Measurements from ENCODE around the gene ZNF768. TPM values are rescaled to one million over a fixed set of nuclear protein-coding genes. Genes with fewer than 3 reads are reported as not detected.
"Not testable (repeated sequence)": the region's sequence is repeated elsewhere in the genome, so short reads cannot be mapped to it uniquely, and the experiment has no call there.

ZNF768 gene
- total RNA-seq, 1 experiment from 2014 or later = 64.2 TPM

GRCh38 chr16:30524575-30525568 is 1.5 kb downstream of the ZNF768 start:
- no peaks in the 10 kb centered on the region for H3K9me2 ChIP-seq (ENCODE audit: insufficient read depth)
- no TSS peak for BruUV-seq (replicated peaks)
- no peak overlapping the region for H3K4me3 ChIP-seq
- H3F3A ChIP-seq (ENCODE audit: insufficient read depth, low read depth) = peaks cover 36% of the 10 kb centered on the region
- POLR2A ChIA-PET (ENCODE audit: unreplicated experiment) = interaction anchor here (0.6 kb wide), 3 partner anchors 11 to 1057 kb away, joined by 4 to 14 read pairs (median 12); no protein-coding TSS in a partner anchor
- peaks cover 12% of the 10 kb centered on the region; the same call in 1 of the 2 replicates for H3K79me2 ChIP-seq (ENCODE audit: low read depth)
- no peaks in the 10 kb centered on the region for H3K27me3 ChIP-seq (ENCODE audit: insufficient read depth, low read depth)
- H3K27ac ChIP-seq = no peak overlapping the region
- H3K36me3 ChIP-seq (ENCODE audit: low read depth) = no peaks in the 10 kb centered on the region
- no peaks in the 10 kb centered on the region for H4K20me1 ChIP-seq (ENCODE audit: insufficient read depth)
- CTCF ChIA-PET = interaction anchor here (0.6 kb wide), 1 partner anchor 33 kb away, joined by 3 read pairs; the partner anchor contains the start of gene ZNF764
- H3K4me1 ChIP-seq (replicated peaks; ENCODE audit: insufficient read depth) = peaks cover 23% of the 10 kb centered on the region
- intact Hi-C loops (cut with micrococcal nuclease; ENCODE audit: unreplicated experiment) = loop anchor here (5.0 kb wide), 1 partner anchor 148 kb away; no protein-coding TSS in a partner anchor
- TF ChIP-seq CTCF (conservative IDR thresholded peaks at IDR 0.05) (no peak), EZH2 (IDR thresholded peaks at IDR 0.05; ENCODE audit: low read depth) (no peak)
- no peak overlapping the region for H2AFZ ChIP-seq
- no peak for DNase-seq
- H3K4me2 ChIP-seq = no peak overlapping the region
- no peaks in the 10 kb centered on the region for H3K9me3 ChIP-seq (ENCODE audit: insufficient read depth, low read depth)

- Histone ChIP-seq H3K36me3 (ENCODE audit: low read depth) (no peaks in the 10 kb centered on the region), H3K9me2 (ENCODE audit: insufficient read depth) (no peaks in the 10 kb centered on the region), H3K27ac (no peak overlapping the region), H4K20me1 (ENCODE audit: insufficient read depth) (no peaks in the 10 kb centered on the region), H2AFZ (no peak overlapping the region), H3K4me2 (no peak overlapping the region), H3K27me3 (ENCODE audit: insufficient read depth, low read depth) (no peaks in the 10 kb centered on the region), H3K9me3 (ENCODE audit: insufficient read depth, low read depth) (no peaks in the 10 kb centered on the region), H3K4me1 (replicated peaks; ENCODE audit: insufficient read depth) (peaks cover 17% of the 10 kb centered on the region), H3K4me3 (no peak overlapping the region), H3F3A (ENCODE audit: insufficient read depth, low read depth) (peaks cover 27% of the 10 kb centered on the region), H3K79me2 (ENCODE audit: low read depth) (peaks cover 7% of the 10 kb centered on the region; the same call in 1 of the 2 replicates)
- TF ChIP-seq EZH2 (IDR thresholded peaks at IDR 0.05; ENCODE audit: low read depth) (no peak), CTCF (conservative IDR thresholded peaks at IDR 0.05) (no peak)
- intact Hi-C loops (cut with micrococcal nuclease; ENCODE audit: unreplicated experiment) = no loop called here
- BruUV-seq (replicated peaks) = no TSS peak
- CTCF ChIA-PET = no interaction called here
- POLR2A ChIA-PET (ENCODE audit: unreplicated experiment) = interaction anchor here (0.6 kb wide), 2 partner anchors 11 to 1056 kb away, joined by 12 to 14 read pairs; no protein-coding TSS in a partner anchor
- DNase-seq = no peak
Measured at GRCh38 chr16:30523768-30524574, 2.4 kb downstream of the ZNF768 start.

GRCh38 chr16:30522702-30523463 is 3.5 kb downstream of the ZNF768 start:
- BruUV-seq (replicated peaks); intact Hi-C loops (cut with micrococcal nuclease; ENCODE audit: unreplicated experiment): not testable (repeated sequence)

More at GRCh38 chr16:30522702-30523463, 3.5 kb downstream of the ZNF768 start:
- H3K27ac ChIP-seq; DNase-seq; H3K9me2 ChIP-seq (ENCODE audit: insufficient read depth); H3K36me3 ChIP-seq (ENCODE audit: low read depth); H3K27me3 ChIP-seq (ENCODE audit: insufficient read depth, low read depth); H3K4me1 ChIP-seq (replicated peaks; ENCODE audit: insufficient read depth); H3K4me3 ChIP-seq; H4K20me1 ChIP-seq (ENCODE audit: insufficient read depth); H3K4me2 ChIP-seq; H3K9me3 ChIP-seq (ENCODE audit: insufficient read depth, low read depth); H3K79me2 ChIP-seq (ENCODE audit: low read depth); H2AFZ ChIP-seq: not testable (repeated sequence)
- ChIA-PET CTCF (interaction anchor here (0.6 kb wide), 1 partner anchor 18 kb away, joined by 5 read pairs; no protein-coding TSS in a partner anchor), POLR2A (ENCODE audit: unreplicated experiment) (interaction anchor here (0.6 kb wide), 2 partner anchors 46 to 56 kb away, joined by 3 to 4 read pairs; no protein-coding TSS in a partner anchor)
- H3F3A ChIP-seq (ENCODE audit: insufficient read depth, low read depth) = peaks cover 16% of the 10 kb centered on the region
